Measurements from ENCODE around the gene ARHGEF5. TPM values are rescaled to one million over a fixed set of nuclear protein-coding genes. Genes with fewer than 3 reads are reported as not detected.
A peak's percentile ranks its signal among the peaks of the same experiment; 100 is the strongest.
"Not testable (repeated sequence)": the region's sequence is repeated elsewhere in the genome, so short reads cannot be mapped to it uniquely, and the experiment has no call there.

ARHGEF5 gene
- total RNA-seq = 10 to 100 TPM; 73.8 to 80.5 TPM
- long read RNA-seq, partial matches to known transcripts = 38 of 47 reads
- long read RNA-seq, other reads (novel, unspliced or antisense) = 8 of 47 reads

- intact Hi-C loops (cut with DNase I, micrococcal nuclease); DNase-seq: not testable (repeated sequence)
- peak; percentile 91 for ATAC-seq
Observed at GRCh38 chr7:144355176-144355822, at the start of gene ARHGEF5. ARHGEF5 (plus strand) TSS chr7:144355402; CDS start chr7:144362670, 7,268 bp downstream.

- DNase-seq; intact Hi-C loops (cut with DNase I, micrococcal nuclease); ATAC-seq: not testable (repeated sequence)
Observed at GRCh38 chr7:144309702-144310101, 45.5 kb upstream of the ARHGEF5 start.

- ATAC-seq; DNase-seq; intact Hi-C loops (cut with DNase I, micrococcal nuclease): not testable (repeated sequence)
Observed at GRCh38 chr7:144311218-144311617, 44.0 kb upstream of the ARHGEF5 start.

GRCh38 chr7:144311872-144312469 lies 43.2 kb upstream of the ARHGEF5 start, which contains the start of gene OR2A1:
OR2A1 (plus strand) TSS chr7:144312419; CDS start chr7:144318125, 5,706 bp downstream.
- ATAC-seq; intact Hi-C loops (cut with DNase I, micrococcal nuclease): not testable (repeated sequence)

GRCh38 chr7:144317537-144317936 lies 37.7 kb upstream of the ARHGEF5 start:
- intact Hi-C loops (cut with DNase I, micrococcal nuclease); DNase-seq; ATAC-seq: not testable (repeated sequence)

More at GRCh38 chr7:144311872-144312469, 43.2 kb upstream of the ARHGEF5 start, which contains the start of gene OR2A1:
- DNase-seq = not testable (repeated sequence)

- ATAC-seq; intact Hi-C loops (cut with DNase I, micrococcal nuclease); DNase-seq: not testable (repeated sequence)
Observed at GRCh38 chr7:144319547-144319946, 35.7 kb upstream of the ARHGEF5 start.

- intact Hi-C loops (cut with DNase I, micrococcal nuclease); ATAC-seq: not testable (repeated sequence)
Observed at GRCh38 chr7:144321677-144322206, 33.5 kb upstream of the ARHGEF5 start.

GRCh38 chr7:144323359-144323758 lies 31.8 kb upstream of the ARHGEF5 start:
- intact Hi-C loops (cut with DNase I, micrococcal nuclease); DNase-seq; ATAC-seq: not testable (repeated sequence)

More at GRCh38 chr7:144321677-144322206, 33.5 kb upstream of the ARHGEF5 start:
- DNase-seq = not testable (repeated sequence)

GRCh38 chr7:144325868-144326267 lies 29.3 kb upstream of the ARHGEF5 start:
- ATAC-seq; DNase-seq; intact Hi-C loops (cut with DNase I, micrococcal nuclease): not testable (repeated sequence)

GRCh38 chr7:144330044-144330443 lies 25.2 kb upstream of the ARHGEF5 start:
- peak; percentile 98 for ATAC-seq
- not testable (repeated sequence) for DNase-seq

GRCh38 chr7:144331221-144331995 lies 23.8 kb upstream of the ARHGEF5 start:
- intact Hi-C loops (cut with DNase I, micrococcal nuclease); DNase-seq: not testable (repeated sequence)
- ATAC-seq = peak; percentile 68

More at GRCh38 chr7:144330044-144330443, 25.2 kb upstream of the ARHGEF5 start:
- intact Hi-C loops (cut with DNase I, micrococcal nuclease) = not testable (repeated sequence)

GRCh38 chr7:144331996-144332288 lies 23.3 kb upstream of the ARHGEF5 start:
- intact Hi-C loops (cut with DNase I, micrococcal nuclease); ATAC-seq; DNase-seq: not testable (repeated sequence)

- ATAC-seq; DNase-seq; intact Hi-C loops (cut with DNase I, micrococcal nuclease): not testable (repeated sequence)
Observed at GRCh38 chr7:144348625-144349024, 6.6 kb upstream of the ARHGEF5 start.

- DNase-seq; intact Hi-C loops (cut with DNase I, micrococcal nuclease); ATAC-seq: not testable (repeated sequence)
Observed at GRCh38 chr7:144351667-144352066, 3.5 kb upstream of the ARHGEF5 start.

GRCh38 chr7:144356185-144356584 lies 983 bp downstream of the ARHGEF5 start:
- intact Hi-C loops (cut with DNase I, micrococcal nuclease); DNase-seq: not testable (repeated sequence)
- ATAC-seq = peak; percentile 64

- intact Hi-C loops (cut with DNase I, micrococcal nuclease); DNase-seq; ATAC-seq: not testable (repeated sequence)
Observed at GRCh38 chr7:144356860-144357259, 1.7 kb downstream of the ARHGEF5 start.

- intact Hi-C loops (cut with DNase I, micrococcal nuclease); DNase-seq: not testable (repeated sequence)
- ATAC-seq = peak; percentile 39
Observed at GRCh38 chr7:144362061-144362460, 6.9 kb downstream of the ARHGEF5 start.

- intact Hi-C loops (cut with DNase I, micrococcal nuclease); DNase-seq: not testable (repeated sequence)
- ATAC-seq = peak; percentile 26
Observed at GRCh38 chr7:144365523-144365922, 10.3 kb downstream of the ARHGEF5 start.

Data from left colon (tissue), 2 donors.